A549 treated with ZK216348 at 1 μM for 4 hours (cell line): ENCODE measurements around the gene ATR. TPM values are rescaled to one million over a fixed set of nuclear protein-coding genes. Genes with fewer than 3 reads are reported as not detected.

ENCODE experiments used
- total RNA-seq: library from RNA; stranded (reverse); fragments of 200-300 nt; extraction: Qiagen RNA extraction; gene quantifications from 5 replicates; pipeline ENCODE4 v1.2.3, GENCODE V29; 2022; ENCODE audit warnings: low read depth

ATR gene
- 11.1 to 13.7 TPM (median 12.5 TPM) in 5 replicates for total RNA-seq

GRCh38 chr3:142578329-142579223 is at the start of gene ATR:
TSS of gene ATR (minus strand) at chr3:142578733. CDS start at chr3:142578704, 29 bp downstream.

DNA sequence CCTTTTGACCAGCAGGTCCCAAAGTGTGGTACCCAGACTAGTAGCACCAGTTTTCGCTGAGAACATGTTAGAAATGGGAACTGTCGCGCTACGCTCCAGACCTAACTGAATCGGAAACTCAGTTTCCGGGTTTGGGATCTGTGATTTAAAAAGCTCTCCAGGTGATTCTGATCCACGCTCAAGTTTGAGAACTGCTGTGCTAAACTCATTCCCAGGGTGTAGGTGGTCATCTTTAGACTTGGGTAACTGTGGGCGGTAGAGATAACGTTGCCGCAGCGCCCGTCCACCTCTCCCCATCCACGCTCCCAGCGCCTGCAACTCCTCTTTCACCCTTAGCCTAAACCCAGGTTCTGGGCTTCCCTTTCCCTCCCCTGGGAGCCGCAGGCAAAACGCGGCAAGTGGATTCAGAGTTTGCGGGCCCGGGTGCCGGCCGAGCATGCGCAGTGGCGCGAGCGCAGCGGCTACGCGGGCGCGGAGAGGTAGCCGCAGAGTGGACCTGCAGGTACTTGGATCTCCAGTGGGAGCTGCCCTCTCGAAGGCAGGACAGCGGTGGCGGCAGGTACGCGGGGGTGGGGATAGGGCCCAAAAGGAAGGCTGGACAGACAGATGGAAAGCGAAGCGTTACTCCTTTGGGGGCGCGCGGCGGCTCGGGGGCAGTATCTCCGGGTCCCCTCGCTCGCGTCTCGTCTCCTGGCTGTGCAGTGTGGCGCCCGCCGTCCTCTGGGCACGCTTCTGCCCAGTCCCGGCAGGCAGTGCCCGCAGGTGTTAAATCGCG is 17.6 kb upstream of the ATR start, which contains the start of gene PLS1:
Gene PLS1 (plus strand): TSS at position 443 of the 775 bp plus-strand sequence. CDS start 67,845 bp downstream, outside the sequence.

GRCh38 chr3:142447852-142448823 is 130.4 kb downstream of the ATR start, which contains the start of gene XRN1:
TSS of gene XRN1 (minus strand) at chr3:142448037. CDS start at chr3:142447944, 93 bp downstream.

Other genes with a start within 250 kb of the ATR start
- 2.0 to 6.1 TPM (median 4.8 TPM) in 5 replicates for gene XRN1, start 130.7 kb downstream of the ATR start, total RNA-seq
- gene PLS1, start 17.7 kb upstream of the ATR start, total RNA-seq = 9.1 to 15.7 TPM (median 12.2 TPM) in 5 replicates
- gene TRPC1, start 145.3 kb upstream of the ATR start, total RNA-seq = 3.5 to 9.2 TPM (median 8.3 TPM) in 5 replicates